NCI-H345 (cell line): ENCODE measurements around the gene HAPLN2.
"Not testable (repeated sequence)": the region's sequence is repeated elsewhere in the genome, so short reads cannot be mapped to it uniquely, and the experiment has no call there.

Experiments used
- DNase-seq: peaks from one replicate; lab custom pipeline; 2025; lab: John Stamatoyannopoulos, UW

The HAPLN2 gene

DNA sequence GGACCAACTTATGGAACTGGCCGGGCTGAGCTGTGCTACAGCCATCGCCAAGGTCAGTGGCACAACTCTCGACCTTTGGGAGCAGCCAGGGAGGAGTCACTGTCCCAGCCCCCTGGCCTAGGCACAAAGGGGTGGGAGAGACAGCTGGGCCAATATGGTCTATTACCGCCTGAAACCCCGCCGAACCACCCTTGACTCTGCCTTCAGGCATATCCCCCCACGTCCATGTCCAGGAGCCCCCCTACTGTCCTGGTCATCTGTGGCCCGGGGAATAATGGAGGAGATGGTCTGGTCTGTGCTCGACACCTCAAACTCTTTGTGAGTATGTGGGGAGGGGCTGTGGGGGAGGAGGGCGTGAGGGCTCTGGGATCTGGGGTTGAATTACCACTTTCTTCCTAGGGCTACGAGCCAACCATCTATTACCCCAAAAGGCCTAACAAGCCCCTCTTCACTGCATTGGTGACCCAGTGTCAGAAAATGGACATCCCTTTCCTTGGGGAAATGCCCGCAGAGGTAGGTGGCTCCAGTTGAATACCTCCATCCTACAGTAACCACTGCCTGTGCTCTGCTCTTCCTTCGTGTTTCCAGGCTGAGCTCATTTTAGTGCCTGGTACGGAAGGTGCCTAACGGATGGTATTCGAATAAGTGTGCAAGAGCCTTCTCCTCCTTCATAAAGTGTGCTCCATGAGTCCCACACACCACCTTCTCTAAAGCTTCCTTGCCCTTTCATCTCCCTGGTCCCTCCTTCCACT is 26.9 kb upstream of the HAPLN2 start:
- DNase-seq, result no peak

- DNase-seq, result no peak
These were observed 26.1 kb upstream of the HAPLN2 start for GRCh38 chr1:156592910-156593660.

GRCh38 chr1:156593661-156593989 is 25.6 kb upstream of the HAPLN2 start:
- DNase-seq, result no peak

GRCh38 chr1:156594190-156594589 is 25.0 kb upstream of the HAPLN2 start:
- DNase-seq, result no peak

DNA sequence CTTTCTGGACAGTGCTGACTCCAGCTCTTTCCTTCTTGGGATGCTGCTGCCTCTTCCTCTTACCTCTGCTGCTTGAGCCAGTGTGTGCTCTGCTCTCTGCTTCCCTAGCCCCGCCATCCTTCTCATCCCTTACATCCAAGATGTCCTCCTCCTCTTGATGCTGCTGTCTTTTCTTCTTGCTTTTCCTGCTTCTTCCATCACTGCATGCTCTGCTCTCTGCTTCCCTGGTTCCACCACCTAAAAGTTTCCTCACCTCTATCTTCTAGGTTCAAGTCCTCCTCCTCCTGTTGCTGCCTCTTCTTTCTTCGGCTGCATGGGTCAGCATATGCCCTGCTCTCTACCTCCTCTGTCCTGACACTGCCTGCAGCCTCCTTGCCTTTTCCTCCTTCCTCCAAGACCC is 24.2 kb upstream of the HAPLN2 start:
- DNase-seq, result no peak

DNA sequence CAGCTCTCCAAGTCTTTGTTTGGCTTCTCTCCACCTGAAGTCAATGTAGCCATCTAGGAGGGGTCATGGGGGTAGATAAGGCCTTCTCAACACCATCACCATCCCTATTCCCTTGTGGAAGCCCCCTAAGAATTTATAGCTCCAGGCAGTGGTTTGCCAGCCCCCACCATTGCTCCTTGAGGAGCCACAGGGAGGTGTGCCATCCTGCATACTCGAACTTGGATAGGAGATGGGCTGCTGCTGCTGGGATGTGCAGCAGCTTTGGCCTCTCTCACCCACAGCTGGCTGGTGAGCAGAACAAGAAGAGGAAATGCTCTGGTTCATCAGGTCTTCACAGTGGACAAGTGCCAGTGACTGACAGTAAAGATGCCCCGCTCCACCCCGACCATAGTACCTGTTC is 22.8 kb upstream of the HAPLN2 start:
- DNase-seq, result no peak

- DNase-seq, result no peak
These were observed 21.1 kb upstream of the HAPLN2 start for GRCh38 chr1:156598125-156598524.

GRCh38 chr1:156598731-156599432 is 20.3 kb upstream of the HAPLN2 start:
- DNase-seq, result no peak

DNA sequence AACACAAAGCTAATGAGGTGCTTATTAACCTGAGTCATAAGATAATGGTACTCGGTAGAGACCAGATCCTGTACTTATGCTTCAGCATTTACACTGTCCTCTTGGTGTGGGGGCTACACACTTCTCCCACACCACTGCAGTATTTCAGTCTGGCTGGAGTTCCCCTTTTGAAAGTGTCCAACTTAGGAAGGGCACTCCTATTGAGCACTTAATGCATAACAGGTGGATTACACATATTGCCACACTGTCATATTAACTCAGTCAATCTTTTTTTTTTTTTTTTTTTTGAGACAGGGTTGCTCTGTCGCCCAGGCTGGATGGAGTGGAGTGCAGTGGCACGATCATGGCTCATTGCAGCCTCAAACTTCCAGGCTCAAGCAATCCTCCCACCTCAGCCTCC is 19.4 kb upstream of the HAPLN2 start:
- DNase-seq, result no peak

- DNase-seq, result no peak
These were observed 18.5 kb upstream of the HAPLN2 start for GRCh38 chr1:156600733-156601121.

GRCh38 chr1:156601122-156601830 is 17.9 kb upstream of the HAPLN2 start, which contains the start of gene GPATCH4:
Gene GPATCH4 (minus strand): TSS chr1:156601479.
- peak; percentile 78 for DNase-seq

GRCh38 chr1:156601892-156602291 is 17.3 kb upstream of the HAPLN2 start:
- no peak for DNase-seq

GRCh38 chr1:156602557-156602993 is 16.6 kb upstream of the HAPLN2 start:
- DNase-seq, result no peak

- not testable (repeated sequence) for DNase-seq
These were observed 11.9 kb upstream of the HAPLN2 start for GRCh38 chr1:156607344-156607743.

GRCh38 chr1:156608036-156608674 is 11.1 kb upstream of the HAPLN2 start:
- DNase-seq, result peak; percentile 71

DNA sequence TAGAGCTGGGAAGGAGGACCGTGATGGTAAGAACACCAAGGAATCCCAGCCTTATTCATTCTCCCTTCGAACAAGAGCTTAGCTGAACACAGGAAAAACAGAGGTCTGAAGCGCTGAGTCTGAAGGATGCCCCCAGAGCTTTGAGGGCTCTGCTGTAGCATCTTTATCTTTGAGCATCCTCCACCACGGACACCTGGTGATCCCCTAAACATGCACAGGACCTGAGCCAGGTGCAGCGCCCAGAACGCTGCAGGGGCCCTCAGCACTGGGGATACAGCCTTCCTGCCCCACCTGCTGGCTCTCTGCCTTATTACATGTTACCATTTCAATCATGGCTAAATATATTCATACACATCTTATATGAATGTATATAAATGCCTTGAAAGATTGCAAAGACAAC is 10.2 kb upstream of the HAPLN2 start:
- DNase-seq, result peak; percentile 71

DNA sequence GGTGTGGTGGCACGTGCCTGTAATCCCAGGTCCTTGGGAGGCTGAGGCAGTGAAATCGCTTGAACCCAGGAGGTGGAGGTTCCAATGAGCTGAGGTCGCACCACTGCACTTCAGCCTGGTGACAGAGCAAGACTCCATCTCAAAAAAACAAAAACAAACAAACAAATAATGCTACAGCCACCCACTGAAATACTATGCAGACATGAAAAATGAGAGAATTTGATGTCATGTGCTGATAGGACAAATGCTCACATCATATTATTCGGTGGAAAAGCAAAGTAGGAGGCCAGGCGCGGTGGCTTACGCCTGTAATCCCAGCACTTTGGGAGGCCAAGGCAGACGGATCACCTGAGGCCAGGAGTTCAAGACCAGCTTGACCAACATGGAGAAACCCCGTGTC is 9.1 kb upstream of the HAPLN2 start:
- DNase-seq, result not testable (repeated sequence)

- DNase-seq, result no peak
These were observed 6.5 kb upstream of the HAPLN2 start for GRCh38 chr1:156612666-156613065.

- no peak for DNase-seq
These were observed 3.3 kb upstream of the HAPLN2 start for GRCh38 chr1:156615946-156616345.

DNA sequence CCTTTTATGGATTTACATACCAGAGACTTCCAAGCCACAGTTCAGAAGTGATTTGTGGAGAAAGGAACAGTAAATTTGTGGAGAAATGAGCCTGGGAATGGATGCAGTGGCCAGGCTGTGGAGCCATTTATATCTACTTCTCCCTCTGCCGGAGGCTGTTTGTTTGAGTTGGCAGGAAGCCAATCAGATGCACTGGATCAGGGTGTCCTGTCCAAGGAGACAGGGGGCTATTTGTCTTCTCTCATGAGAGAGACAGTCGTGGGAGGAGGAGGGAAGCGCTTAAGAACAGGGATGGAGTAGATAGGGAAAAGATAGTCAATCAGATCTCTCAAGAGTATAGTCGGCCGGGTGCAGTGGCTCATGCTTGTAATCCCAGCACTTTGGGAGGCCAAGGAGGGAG is 2.8 kb upstream of the HAPLN2 start:
- peak; percentile 52 for DNase-seq

DNA sequence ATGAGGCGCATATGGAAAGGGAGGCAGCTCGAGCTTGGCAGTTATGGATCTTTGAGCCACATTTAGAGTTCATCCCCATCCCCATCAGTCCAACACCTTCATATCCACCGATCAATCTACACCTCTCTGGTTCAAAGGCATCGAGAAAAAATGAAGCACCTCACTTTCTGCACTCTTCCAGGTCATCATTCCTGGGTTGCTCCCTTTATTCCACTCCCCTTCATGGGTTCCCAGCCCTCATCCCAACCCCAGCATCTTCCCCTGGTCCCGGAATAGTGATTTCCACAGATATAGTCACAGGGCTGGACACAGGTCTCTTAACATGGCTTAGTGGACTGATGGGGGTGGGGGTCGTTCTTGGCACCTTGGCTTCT is 354 bp downstream of the HAPLN2 start:
- DNase-seq, result no peak
